HG03378 (cell line): ENCODE data around the gene RNGTT.
"Not testable (repeated sequence)": the region's sequence is repeated elsewhere in the genome, so short reads cannot be mapped to it uniquely, and the experiment has no call there.

Experiments
- ATAC-seq: cut with Tn5 transposase; IDR thresholded peaks from one replicate; pipeline ENCODE4 v1.9.1; 2021; ENCODE audit warnings: mild to moderate bottlenecking, moderate library complexity; ENCODE audit not compliant: unreplicated experiment

RNGTT gene

GRCh38 chr6:88741939-88742338 lies 221.5 kb downstream of the RNGTT start:
- ATAC-seq, result no peak

DNA sequence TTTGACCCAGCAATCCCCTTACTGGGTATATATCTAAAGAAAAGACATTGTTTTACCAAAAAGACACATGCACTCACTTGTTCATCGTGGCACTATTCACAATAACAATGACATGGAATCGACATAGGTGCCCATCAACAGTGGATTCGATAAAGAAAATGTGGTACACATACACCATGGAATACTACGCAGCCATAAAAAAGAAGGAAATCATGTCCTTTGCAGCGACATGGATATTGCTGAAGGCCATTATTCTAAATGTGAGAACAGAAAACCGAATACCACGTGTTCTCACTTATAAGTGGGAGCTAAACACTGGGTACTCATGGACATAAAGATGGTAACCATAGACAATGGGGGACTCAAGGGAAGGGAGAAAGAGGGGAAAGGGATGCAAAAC lies 222.3 kb downstream of the RNGTT start:
- ATAC-seq, result no peak

- ATAC-seq, result no peak
These were observed 228.9 kb downstream of the RNGTT start for GRCh38 chr6:88734544-88734943.

DNA sequence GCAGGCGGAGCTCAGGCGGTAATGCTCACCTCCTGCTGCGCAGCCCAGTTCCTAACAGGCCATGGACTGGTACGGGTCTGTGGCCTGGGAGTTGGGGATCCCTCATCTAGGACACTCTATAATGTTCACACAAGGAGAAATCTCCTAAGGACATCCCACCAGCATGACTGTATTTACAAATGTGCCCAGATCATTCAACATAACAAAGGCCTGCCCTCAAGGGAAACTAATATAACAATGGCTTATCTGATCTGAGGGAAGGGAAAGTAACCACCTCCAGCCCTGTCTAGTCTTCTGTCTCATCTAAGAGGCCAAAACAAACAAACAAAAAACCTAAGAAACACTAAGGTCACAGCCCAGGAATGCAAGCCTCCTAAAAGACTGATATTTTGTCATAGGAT lies 232.8 kb downstream of the RNGTT start:
- ATAC-seq, result no peak

DNA sequence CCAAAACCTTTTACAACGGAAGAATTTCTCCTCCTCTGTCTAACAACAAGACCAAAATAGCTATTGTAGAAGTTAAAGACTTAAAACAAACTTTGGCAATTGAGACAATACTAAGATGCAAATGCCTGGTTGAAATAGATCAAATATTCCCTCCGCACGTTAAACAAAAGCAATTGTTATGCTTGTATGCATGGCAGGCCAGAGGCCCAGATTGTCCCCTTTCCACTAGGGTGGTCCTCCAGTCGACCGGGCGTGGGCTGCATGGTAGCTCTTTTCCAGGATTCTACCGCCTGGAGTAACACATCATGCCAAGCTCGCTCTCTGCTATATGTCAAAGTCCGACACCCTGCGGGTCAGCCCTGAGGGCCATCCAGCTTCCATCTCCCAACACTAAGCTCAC lies 234.7 kb downstream of the RNGTT start:
- ATAC-seq, result no peak

GRCh38 chr6:88726409-88726808 lies 237.0 kb downstream of the RNGTT start:
- not testable (repeated sequence) for ATAC-seq

DNA sequence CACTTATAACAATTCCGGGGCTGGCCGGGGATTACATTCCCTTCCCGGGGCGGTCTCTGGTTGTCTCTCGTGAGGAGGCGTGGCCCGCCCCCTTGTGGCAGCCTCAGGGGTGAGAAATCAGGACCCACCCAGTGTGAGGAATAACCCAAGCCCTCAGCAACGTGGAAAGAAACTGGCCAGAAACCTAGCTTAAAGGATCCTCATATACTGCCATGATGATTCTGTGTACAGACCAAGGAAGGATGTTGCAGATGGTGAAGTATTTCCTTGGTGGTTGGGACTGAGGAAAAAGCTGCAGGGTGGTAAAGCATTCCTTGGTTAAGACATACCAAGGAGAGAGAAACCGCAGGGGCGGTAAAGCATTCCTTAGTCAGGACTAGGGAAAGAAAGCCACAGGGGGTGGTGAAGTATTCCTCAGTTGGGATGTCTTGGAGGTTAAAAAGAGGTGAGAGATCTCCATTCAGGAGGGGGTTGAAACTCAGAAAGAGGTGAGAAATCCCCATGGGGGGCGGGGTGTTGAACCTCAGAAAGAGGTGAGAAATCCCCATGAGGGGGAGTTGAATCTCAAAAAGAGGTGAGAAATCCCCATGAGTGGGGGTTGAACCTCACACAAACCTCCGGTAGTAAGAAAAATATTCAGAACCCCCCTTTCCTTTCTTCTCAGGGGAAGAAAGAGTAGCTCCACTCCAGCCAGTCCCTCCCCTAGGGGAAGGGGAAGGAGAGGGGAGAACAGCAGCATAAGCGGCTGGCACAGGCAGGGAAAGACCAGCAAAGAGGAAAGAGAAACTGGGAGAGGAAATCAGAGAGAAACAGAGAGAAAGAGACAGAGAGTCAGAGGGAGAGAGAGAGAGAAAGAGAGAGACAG lies 238.1 kb downstream of the RNGTT start:
- no peak for ATAC-seq

DNA sequence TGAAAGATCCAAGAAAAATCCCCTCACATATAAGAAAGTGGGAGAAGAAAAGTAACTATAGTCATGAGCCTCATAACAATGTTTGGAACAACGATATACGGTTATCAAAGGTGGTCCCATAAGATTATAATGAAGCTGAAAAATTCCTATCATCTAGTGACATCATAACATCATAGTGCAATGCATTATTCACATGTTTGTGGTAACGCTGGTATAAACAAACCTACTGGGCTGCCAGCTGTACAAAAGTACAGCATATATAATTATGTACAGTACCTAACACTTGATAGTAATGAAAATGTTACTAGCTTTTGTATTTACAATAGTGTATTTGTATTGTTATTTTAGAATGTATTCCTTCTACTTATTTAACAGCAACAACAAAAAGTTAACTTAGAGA lies 240.7 kb downstream of the RNGTT start:
- ATAC-seq, result no peak

DNA sequence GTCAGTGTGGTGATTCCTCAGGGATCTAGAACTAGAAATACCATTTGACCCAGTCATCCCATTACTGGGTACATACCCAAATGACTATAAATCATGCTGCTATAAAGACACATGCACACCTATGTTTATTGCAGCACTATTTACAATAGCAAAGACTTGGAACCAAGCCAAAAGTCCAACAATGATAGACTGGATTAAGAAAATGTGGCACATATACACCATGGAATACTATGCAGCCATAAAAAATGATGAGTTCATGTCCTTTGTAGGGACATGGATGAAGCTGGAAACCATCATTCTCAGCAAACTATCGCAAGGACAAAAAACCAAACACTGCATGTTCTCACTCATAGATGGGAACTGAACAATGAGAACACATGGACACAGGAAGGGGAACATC lies 247.0 kb downstream of the RNGTT start:
- not testable (repeated sequence) for ATAC-seq

- ATAC-seq, result no peak
These were observed 251.0 kb downstream of the RNGTT start for GRCh38 chr6:88712243-88712936.

DNA sequence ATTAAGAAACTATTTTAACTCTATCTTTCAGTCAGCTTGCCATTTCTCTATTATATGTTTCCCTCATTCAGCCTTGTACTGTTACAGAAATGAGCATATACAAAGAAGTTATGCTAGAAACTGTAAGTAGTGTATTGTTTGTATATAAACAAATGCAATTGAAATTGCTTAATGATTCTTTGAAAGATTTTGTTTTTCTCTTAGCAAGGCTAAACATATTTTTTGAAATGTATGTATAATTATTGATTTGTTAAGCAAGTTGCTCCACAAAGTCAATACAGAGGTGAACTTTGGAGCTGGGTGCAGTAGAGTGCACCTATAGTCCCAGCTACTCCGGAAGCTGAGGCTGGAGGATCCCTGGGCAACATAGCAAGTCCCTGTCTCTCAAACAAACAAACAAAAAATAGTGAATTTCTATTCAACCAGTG lies 253.6 kb downstream of the RNGTT start:
- no peak for ATAC-seq

GRCh38 chr6:88708197-88708744 lies 255.1 kb downstream of the RNGTT start:
- no peak for ATAC-seq

DNA sequence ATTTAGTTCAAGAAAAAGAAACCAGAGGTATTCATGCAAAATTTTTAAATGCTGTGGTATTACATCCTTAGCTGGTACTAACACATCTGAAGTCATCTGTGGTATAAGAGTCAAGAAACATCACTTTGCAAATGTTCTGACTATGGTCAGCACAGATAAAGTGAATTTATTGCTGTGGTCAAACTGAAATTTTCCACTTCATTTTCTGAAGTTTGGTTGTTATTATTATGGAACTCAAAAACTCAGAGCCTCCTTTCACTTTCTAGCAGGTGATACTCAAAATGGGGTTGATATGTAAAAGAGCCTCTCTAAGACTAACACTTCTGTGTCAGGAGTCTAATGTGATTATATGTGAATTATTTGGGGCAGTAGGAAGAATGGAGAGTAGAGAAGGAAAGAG lies 257.8 kb downstream of the RNGTT start:
- ATAC-seq, result peak; percentile 93

- ATAC-seq, result no peak
These were observed 258.4 kb downstream of the RNGTT start for GRCh38 chr6:88704980-88705379.

DNA sequence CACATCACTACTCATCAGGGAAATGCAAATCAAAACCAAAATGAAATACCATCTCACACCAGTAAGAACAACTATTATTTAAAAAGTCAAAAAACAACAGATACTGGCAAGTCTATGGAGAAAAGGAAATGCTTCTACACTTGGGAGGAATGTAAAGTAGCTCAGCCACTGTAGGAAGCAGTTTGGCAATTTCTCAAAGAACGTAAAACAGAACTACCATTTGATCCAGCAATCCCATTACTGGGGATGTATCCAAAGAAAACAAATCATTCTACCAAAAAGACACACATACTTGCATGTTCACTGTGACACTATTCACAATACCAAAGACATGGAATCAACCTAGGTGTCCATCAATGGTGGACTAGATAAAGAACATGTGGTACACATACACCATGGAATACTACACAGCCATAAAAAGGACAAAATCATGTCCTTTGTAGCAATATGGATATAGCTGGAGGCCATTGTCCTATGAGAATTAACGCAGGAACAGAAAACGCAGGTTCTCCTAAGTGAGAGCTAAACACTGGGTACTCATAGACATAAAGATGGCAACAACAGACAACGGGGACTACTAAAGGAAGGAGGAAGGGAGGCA lies 260.4 kb downstream of the RNGTT start:
- no peak for ATAC-seq

DNA sequence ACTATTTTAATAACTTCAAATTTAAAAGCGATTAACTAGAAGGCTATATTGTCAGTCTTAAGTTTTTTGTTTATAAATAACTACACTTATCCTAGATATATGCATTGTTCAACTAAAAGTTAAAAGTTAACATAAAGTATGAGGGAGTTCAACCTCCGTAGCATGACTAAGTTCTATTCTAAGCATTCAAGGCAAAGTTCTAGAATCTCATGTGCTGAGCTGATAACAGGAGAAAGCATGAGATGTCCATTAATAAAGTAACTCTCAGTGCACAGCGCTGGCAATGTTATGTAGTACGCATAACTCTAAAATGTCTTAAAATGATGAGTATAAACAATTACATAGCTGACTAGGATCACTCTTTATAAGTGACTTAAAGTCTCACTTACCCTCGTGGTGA lies 264.8 kb downstream of the RNGTT start:
- ATAC-seq, result no peak

- no peak for ATAC-seq
These were observed 267.5 kb downstream of the RNGTT start for GRCh38 chr6:88695937-88696336.

GRCh38 chr6:88683734-88684133 lies 279.7 kb downstream of the RNGTT start:
- no peak for ATAC-seq

DNA sequence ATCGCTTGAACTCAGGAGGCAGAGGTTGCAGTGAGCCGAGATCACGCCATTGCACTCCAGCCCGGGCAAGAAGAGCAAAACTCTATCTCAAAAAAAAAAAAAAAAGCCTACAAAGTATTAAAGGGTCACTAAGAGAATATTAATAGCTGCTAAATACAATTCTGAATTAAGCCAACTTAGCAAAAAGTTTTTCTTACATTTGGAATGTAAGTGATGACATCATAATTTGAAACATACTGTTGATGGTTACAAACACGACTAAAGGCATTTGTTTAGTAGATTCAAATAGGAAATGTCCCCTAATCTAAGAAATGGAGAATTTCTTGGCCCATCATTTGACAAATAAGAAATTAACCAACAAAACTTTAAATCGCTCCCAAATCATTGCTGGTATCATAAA lies 282.8 kb downstream of the RNGTT start:
- ATAC-seq, result no peak

DNA sequence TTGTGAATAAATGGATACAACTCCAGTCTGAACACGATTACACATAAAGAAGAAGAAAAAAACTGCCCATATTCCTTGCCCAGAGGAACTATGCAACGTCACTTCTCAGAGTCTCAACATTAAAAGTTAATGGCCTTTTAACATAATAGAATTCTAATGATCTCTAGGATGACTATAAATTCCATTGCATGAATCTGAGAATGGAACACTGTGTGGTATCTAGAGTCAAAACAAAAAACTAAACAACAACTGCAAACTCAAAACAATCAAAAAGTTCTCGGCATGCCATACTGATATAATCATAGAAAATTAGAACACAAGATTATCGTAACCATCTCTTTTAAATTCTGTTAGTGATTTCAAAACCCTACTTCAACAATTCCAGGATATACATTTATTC lies 283.6 kb downstream of the RNGTT start:
- ATAC-seq, result no peak

GRCh38 chr6:88677356-88677755 lies 286.1 kb downstream of the RNGTT start:
- ATAC-seq, result no peak

GRCh38 chr6:88671624-88672023 lies 291.8 kb downstream of the RNGTT start:
- no peak for ATAC-seq
